ENCODE data around the gene SAG.

GRCh38 chr2:233358947-233359346 is 51.3 kb downstream of the SAG start:
- no peak for TF ChIP-seq CTCF (IDR thresholded peaks at IDR 0.05)
- no peak for TF ChIP-seq POLR2A (IDR thresholded peaks at IDR 0.05)

All from testis (tissue), 2 donors.